Stimulated activated CD8-positive, alpha-beta memory T cell treated with anti-CD3 and anti-CD28 coated beads, Interleukin-7, amount 100 ng/mL, for 4 hours (primary cell): Measurements from ENCODE around the gene KRTAP4-1.
"Not testable (repeated sequence)": the region's sequence is repeated elsewhere in the genome, so short reads cannot be mapped to it uniquely, and the experiment has no call there.

ENCODE experiments used
- DNase-seq, 2 donors: peaks; one replicate each; pipeline ENCODE4 v3.0.0-alpha.2; 2020; ENCODE audit warnings: low read depth in 2 of 2

The KRTAP4-1 gene

DNA sequence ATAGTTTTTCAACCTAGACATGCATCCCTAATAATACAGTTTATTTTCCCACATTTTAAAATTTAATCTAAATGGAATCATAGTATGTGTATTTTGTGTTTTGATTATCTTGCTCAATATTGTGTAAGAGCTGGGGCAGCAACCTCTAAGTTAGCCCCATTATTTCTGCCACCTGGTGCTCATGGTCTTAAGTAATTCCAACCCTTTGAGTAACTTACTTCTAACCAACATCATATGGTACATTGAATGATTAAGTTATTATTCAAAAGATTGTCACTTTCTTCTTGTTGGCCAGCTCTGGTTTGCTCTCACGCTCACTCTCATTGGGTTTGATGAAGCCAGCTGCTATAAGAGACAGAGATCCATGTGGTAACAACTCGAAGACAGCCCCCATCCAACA lies 12.8 kb downstream of the KRTAP4-1 start:
- no peak for DNase-seq

DNA sequence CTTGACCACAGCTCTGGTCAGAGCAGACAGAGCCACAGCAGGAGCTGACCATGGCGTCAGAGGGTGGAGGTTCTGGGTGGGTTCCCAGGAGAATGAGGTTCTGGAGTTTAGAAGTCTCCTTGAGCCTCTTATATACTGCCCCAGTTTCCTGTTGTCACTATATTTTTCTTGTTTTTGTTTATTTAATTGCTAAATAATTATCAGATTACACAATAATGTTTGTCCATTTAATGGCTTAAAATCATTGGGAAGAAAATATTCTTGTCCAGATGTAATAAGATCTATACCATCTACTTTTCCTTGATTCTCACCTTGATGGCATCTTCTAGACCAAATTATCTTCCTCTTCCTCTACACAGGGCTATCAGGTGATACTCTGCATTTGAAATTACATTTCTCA lies 16.6 kb downstream of the KRTAP4-1 start, which contains the start of gene KRTAP4-3:
Gene KRTAP4-3, minus strand, starts transcription at position 101 of the 400 bp plus-strand sequence. Its CDS starts 49 bp downstream, at position 52.
- no peak for DNase-seq

DNA sequence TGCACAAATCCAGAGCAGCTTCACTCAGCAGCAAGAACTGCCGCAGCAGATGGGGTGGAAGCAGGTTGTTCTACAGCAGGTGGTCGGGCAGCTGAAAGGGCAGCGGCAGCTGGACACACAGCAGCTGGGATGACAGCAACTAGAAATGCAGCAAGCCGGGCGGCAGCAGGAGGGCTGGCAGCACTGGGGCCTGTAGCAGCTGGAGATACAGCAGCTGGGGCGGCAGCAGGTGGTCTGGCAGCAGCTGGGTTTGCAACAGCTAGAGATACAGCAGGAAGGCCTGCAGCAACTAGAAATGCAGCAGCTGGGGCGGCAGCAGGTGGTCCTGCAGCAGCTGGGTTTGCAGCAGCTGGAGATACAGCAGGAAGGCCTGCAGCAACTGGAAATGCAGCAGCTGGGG lies 17.1 kb downstream of the KRTAP4-1 start:
- DNase-seq, result no peak

GRCh38 chr17:41163828-41164227 lies 20.9 kb downstream of the KRTAP4-1 start:
- no peak for DNase-seq

- DNase-seq, result no peak
These were observed 24.1 kb downstream of the KRTAP4-1 start, which contains the start of gene KRTAP4-4 for GRCh38 chr17:41160648-41161047. Gene KRTAP4-4 (minus strand): TSS chr17:41160748. CDS start chr17:41160691, 57 bp downstream.

DNA sequence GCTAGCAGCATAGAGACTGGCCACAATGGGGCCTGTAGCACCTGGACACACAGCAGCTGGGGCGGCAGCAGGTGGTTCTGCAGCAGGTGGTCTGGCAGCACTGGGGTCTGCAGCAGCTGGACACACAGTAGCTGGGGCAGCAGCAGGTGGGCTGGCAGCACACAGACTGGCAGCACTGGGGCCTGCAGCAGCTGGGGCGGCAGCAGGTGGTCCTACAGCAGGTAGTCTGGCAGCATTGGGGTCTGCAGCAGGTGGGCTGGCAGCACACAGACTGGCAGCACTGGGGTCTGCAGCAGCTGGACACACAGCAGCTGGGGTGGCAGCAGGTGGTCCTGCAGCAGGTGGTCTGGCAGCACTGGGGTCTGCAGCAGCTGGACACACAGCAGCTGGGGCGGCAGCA lies 24.5 kb downstream of the KRTAP4-1 start:
- DNase-seq, result not testable (repeated sequence)

GRCh38 chr17:41153856-41154255 lies 30.9 kb downstream of the KRTAP4-1 start:
- DNase-seq, result no peak

DNA sequence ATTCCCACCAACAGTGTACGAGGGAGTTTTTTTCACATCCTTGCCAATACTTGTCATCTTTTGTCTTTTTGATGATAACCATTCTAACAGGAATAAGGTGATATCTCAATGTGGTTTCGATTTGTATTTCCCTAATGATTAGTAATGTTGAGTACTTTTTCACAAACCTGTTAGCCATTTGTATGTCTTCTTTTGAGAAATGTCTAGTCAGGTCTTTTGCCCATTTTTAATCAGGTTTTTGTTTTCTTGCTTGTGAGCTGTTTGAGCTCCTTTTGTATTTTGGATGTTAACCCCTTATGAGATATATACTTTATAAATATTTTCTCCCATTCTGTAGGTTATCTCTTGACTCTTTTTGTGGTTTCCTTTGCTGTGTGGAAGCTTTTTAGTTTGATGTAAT lies 33.2 kb downstream of the KRTAP4-1 start:
- no peak for DNase-seq

DNA sequence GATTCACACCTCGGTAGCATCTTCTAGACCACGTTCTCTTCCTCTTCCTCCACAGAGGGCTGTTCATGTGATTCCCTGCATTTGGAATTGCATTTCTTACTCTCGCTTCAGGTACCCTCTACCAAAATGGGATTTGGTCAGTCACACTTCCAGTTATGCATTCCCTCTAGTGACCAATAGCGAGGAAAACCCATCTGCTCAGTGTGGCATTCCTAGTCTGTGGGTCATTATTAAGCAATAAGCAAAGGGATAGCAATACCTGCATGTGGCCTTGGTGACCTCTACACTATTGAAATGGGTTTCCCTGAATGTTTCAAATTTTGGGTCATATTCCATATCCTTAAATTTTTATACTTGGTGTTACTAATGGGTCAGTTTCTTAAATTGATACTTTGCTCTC lies 34.7 kb downstream of the KRTAP4-1 start:
- no peak for DNase-seq

- DNase-seq, result no peak
These were observed 35.1 kb downstream of the KRTAP4-1 start, which contains the start of gene KRTAP4-5 for GRCh38 chr17:41149652-41149985. Gene KRTAP4-5 (minus strand): TSS chr17:41149825. CDS start chr17:41149767, 58 bp downstream.

- not testable (repeated sequence) for DNase-seq
These were observed 35.6 kb downstream of the KRTAP4-1 start for GRCh38 chr17:41148971-41149651.

DNA sequence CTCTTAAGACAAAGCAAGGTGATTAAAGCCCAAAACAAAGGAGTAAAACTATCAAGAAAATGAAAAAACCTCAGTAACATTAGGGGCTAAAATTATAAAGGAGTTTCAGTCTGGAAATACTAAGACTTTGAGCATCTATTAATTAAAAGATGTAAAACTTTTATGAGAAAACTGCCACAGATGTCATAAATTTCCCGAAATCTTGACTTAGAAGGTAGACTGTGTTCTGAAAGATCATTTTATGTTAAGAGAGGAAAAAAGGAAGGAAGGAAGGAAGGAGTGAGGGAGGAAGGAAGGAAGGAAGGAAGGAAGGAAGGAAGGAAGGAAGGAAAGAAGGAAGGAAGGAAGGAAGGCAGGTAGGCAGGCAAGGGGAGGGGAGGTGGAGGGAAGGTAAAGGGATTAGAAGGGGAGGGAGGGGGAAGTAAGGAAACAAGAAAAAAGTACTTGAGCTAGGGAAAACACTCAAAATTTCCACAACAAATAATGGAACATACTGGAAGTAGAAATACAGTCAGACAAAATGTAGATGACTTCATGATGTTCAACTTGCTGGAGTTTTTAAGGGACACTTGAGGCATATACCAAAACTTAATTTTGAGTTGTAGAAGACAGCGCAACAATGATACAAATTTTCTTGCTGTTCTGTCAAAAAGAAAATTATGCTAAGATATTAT lies 37.0 kb downstream of the KRTAP4-1 start:
- no peak for DNase-seq

DNA sequence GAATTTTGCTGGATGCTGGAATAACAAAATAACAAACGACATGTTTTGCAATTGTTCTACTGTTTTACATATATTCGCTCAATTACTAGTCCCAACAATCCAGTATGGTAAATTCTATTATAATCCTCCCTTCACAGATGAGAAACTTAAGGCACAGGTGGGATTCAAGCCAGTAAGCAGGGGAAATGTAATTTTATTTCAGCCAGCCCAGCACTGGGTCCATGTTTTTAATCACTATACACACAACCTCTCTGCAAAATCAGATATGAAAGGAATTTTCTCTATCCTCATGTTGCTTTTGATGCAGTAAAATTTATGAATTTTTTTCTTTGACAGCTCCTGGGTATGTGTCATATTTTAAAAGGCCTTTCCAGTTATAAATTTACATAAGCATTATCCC lies 39.5 kb downstream of the KRTAP4-1 start:
- no peak for DNase-seq

- DNase-seq, result no peak
These were observed 39.9 kb downstream of the KRTAP4-1 start for GRCh38 chr17:41144846-41145245.

DNA sequence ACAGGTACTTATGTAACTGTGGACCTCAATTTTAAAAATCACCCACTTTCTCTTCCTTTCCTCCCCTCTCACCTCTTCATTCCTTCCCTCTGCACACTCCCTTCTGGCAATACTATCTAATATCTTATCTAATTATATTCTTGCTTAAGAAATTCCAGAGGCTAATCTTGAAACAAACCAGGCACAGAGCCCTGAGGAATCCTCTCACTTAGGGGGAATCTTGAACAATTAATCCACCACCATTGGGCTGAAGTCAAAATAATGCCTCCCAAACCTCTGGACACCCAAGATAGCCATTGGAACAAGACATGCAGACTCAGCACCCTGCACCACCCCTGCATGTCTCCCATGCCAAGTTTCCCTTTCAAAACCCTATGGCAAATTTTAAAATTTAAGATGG lies 43.4 kb downstream of the KRTAP4-1 start:
- no peak for DNase-seq

- DNase-seq, result no peak
These were observed 44.2 kb downstream of the KRTAP4-1 start, which contains the start of gene KRTAP4-6 for GRCh38 chr17:41140360-41141131. Gene KRTAP4-6 (minus strand): TSS chr17:41140544. CDS start chr17:41140487, 57 bp downstream.

DNA sequence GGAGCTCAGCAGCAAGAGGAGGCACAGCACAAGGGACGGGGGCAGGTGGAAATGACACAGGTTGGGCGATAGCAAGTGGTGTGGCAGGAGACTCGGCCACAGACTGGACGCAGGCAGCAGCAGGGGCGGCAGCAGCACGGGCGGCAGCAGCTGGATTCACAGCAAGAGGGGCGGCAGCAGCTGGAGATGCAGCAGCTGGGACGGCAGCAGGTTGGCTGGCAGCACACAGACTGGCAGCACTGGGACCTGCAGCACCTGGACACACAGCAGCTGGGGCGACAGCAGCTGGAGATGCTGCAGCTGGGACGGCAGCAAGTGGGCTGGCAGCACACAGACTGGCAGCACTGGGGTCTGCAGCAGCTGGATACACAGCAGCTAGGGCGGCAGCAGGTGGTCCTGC lies 44.8 kb downstream of the KRTAP4-1 start:
- not testable (repeated sequence) for DNase-seq
